Vagina (tissue), 2 donors: ENCODE results near the gene ELSPBP1. TPM values are rescaled to one million over a fixed set of nuclear protein-coding genes. Genes with fewer than 3 reads are reported as not detected.

ENCODE experiments used
- DNase-seq, 2 donors: peaks; one replicate each; pipeline ENCODE4 v3.0.0-alpha.2; 2017; ENCODE audit errors: extremely low spot score in 2 of 2
- H3K27ac ChIP-seq: fragments of 200-600 bp; sonication (generic); one replicate; pipeline ENCODE4 v1.5.1; 2019
- H3K27me3 ChIP-seq: fragments of 200-600 bp; sonication (generic); one replicate; pipeline ENCODE4 v1.5.1; 2019
- H3K36me3 ChIP-seq, 2 donors: fragments of 200-600 bp; sonication (generic); one replicate each; pipeline ENCODE4 v1.5.1; 2017 to 2019
- H3K4me1 ChIP-seq: fragments of 200-600 bp; sonication (generic); one replicate; pipeline ENCODE4 v1.5.1; 2019
- H3K4me3 ChIP-seq, 2 donors: fragments of 200-600 bp; sonication (generic); 1 replicate in 1 of 2; 2 replicates in 1 of 2; pipeline ENCODE4 v1.5.1; 2016 to 2019
- H3K9me3 ChIP-seq: fragments of 200-600 bp; sonication (generic); one replicate; pipeline ENCODE4 v1.5.1; 2019
- CTCF ChIP-seq, 3 experiments: fragments of 450-650 bp in 2 of 3; fragments of 200-600 bp in 1 of 3; sonication (generic) in 1 of 3; IDR thresholded peaks; one replicate each; pipeline ENCODE4 v1.5.1; 2017 to 2019; ENCODE audit warnings: antibody characterized with exemption in 3 of 3, mild to moderate bottlenecking in 2 of 3, moderate library complexity in 2 of 3
- POLR2A ChIP-seq, 2 donors: fragments of 450-650 bp; IDR thresholded peaks; one replicate each; pipeline ENCODE4 v1.6.1; 2017; ENCODE audit warnings: antibody characterized with exemption in 2 of 2, mild to moderate bottlenecking in 2 of 2, moderate library complexity in 2 of 2
- POLR2AphosphoS5 ChIP-seq, 2 donors: sonication (generic); formaldehyde crosslinking; IDR thresholded peaks; one replicate each; pipeline ENCODE4 v1.9.0; 2017; ENCODE audit warnings: antibody characterized with exemption in 2 of 2, mild to moderate bottlenecking in 2 of 2, low read depth in 1 of 2; ENCODE audit not compliant: insufficient read depth in 1 of 2
- intact Hi-C: fragments of 100-400 bp; cut with DNase I; formaldehyde crosslinking; loops from one replicate; pipeline ENCODE4 v1.15.1; 2023
- total RNA-seq: library from RNA; depleted of rRNA; stranded (reverse); fragments of >200 nt; gene quantifications from one replicate; pipeline ENCODE4 v1.2.3, GENCODE V29; 2016

The ELSPBP1 gene
- total RNA-seq, 1 donor from 2014 or later = not detected

DNA sequence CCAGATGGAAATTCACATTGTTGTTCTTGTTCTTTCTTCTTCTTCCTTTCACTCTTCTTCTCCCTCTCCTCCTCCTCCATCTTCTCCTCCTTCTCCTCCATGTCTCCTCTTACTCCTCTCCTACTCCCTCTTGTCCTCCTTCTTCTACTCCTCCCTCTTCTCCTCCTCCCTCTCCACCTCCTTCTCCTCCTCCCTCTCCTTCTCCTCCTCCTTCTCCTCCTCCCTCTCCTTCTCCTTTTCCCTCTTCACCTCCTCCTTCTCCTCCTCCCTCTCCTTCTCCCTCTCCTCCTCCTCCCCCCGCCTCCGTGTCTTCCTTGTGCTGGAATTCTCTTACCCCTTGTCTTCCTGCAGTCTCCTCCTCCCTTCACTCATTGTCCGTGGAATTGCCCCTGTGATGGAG, 31.0 kb downstream of the ELSPBP1 start:
- Histone ChIP-seq H3K27me3 (no peaks in the 10 kb centered on the region), H3K4me3 (no peak overlapping the region), H3K4me1 (no peaks in the 10 kb centered on the region), H3K36me3 (no peaks in the 10 kb centered on the region), H3K9me3 (no peaks in the 10 kb centered on the region), H3K27ac (no peak overlapping the region)
- TF ChIP-seq POLR2AphosphoS5 (IDR thresholded peaks at IDR 0.05; ENCODE audit: insufficient read depth in 1 of 2, low read depth in 1 of 2) (no peak), CTCF (IDR thresholded peaks at IDR 0.05) (no peak), POLR2A (IDR thresholded peaks at IDR 0.05) (no peak)
- DNase-seq = no peak
- intact Hi-C loops = no loop called here

DNA sequence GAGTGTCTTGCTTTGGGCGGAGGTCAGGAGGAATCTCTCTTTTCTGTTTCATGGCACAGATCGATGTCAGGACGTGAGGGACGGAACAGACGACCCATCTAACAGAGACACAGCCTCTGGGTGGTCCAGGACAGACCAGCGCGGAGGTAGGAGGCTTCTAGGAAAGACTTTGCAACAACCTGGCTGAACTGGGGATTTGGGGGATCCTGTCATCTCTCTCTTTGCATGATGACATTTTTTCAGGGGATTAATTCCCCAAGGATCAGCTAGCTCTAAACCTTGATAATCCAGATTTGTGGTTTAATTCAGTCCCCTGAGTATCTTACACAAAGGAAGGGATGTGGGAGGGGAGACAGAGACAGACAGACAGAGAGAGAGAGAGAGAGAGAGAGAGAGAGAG, 35.0 kb downstream of the ELSPBP1 start:
- Histone ChIP-seq H3K4me1 (no peaks in the 10 kb centered on the region), H3K4me3 (no peak overlapping the region), H3K27me3 (no peaks in the 10 kb centered on the region), H3K9me3 (no peaks in the 10 kb centered on the region), H3K27ac (no peak overlapping the region), H3K36me3 (no peaks in the 10 kb centered on the region)
- DNase-seq = no peak
- TF ChIP-seq CTCF (IDR thresholded peaks at IDR 0.05) = no peak
- intact Hi-C loops = no loop called here

GRCh38 chr19:48030073-48030472, 35.6 kb downstream of the ELSPBP1 start:
- intact Hi-C loops = no loop called here
- H3K27ac ChIP-seq = no peak overlapping the region
- H3K27me3 ChIP-seq = no peaks in the 10 kb centered on the region

DNA sequence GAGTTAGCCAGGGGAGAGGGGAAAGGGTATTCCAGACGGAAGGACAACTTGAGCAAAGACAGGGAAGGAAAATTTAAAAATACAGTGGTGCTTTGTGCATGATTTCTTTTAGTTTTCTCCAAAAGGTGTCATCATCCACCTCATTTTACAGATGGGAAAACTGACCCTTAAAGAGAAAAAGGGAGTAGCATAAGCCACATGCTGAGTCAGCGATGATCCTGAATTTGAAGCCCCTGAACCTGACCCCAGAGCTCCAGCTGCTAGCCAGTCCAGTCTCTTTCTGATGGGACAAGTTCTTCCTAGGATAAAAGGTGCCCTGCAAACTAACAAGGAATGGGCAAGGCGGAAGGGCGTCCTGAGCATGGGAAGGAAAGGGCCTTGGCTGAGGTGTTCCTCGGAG, 39.2 kb downstream of the ELSPBP1 start:
- H3K4me3 ChIP-seq = no peak overlapping the region
- H3K9me3 ChIP-seq = peaks cover 4% of the 10 kb centered on the region
- no peaks in the 10 kb centered on the region for H3K27me3 ChIP-seq
- H3K4me1 ChIP-seq = no peaks in the 10 kb centered on the region
- intact Hi-C loops = no loop called here
- DNase-seq = no peak
- H3K27ac ChIP-seq = no peak overlapping the region
- no peak for TF ChIP-seq POLR2A (IDR thresholded peaks at IDR 0.05)
- TF ChIP-seq CTCF (IDR thresholded peaks at IDR 0.05) = no peak
- no peak for TF ChIP-seq POLR2AphosphoS5 (IDR thresholded peaks at IDR 0.05; ENCODE audit: insufficient read depth in 1 of 2, low read depth in 1 of 2)
- H3K36me3 ChIP-seq = no peaks in the 10 kb centered on the region

More at GRCh38 chr19:48030073-48030472, 35.6 kb downstream of the ELSPBP1 start:
- TF ChIP-seq CTCF (IDR thresholded peaks at IDR 0.05) = no peak
- TF ChIP-seq POLR2AphosphoS5 (IDR thresholded peaks at IDR 0.05; ENCODE audit: insufficient read depth in 1 of 2, low read depth in 1 of 2) = no peak
- no peak for TF ChIP-seq POLR2A (IDR thresholded peaks at IDR 0.05)
- Histone ChIP-seq H3K9me3 (no peaks in the 10 kb centered on the region), H3K36me3 (no peaks in the 10 kb centered on the region), H3K4me1 (no peaks in the 10 kb centered on the region), H3K4me3 (no peak overlapping the region)
- DNase-seq = no peak

DNA sequence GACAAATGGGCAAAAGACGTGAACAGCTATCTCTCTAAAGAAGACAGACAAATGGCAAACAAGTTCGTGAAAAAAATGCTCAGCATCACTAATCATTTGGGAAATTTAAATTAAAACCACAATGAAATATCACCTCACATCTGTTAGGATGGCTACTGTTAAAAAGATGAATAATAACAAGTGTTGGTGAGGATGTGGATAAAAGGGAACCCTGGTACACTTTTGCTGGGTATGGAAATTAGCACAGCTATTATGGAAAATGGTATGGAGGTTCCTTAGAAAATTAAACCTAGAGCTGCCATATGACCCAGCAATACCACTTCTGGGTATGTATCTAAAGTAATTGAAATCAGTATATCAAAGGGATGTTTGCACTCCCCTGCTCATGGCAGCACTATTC, 42.3 kb downstream of the ELSPBP1 start:
- intact Hi-C loops = no loop called here
- H3K27me3 ChIP-seq = no peaks in the 10 kb centered on the region
- no peaks in the 10 kb centered on the region for H3K4me1 ChIP-seq
- TF ChIP-seq POLR2A (IDR thresholded peaks at IDR 0.05) = no peak
- no peak for TF ChIP-seq POLR2AphosphoS5 (IDR thresholded peaks at IDR 0.05; ENCODE audit: insufficient read depth in 1 of 2, low read depth in 1 of 2)
- TF ChIP-seq CTCF (IDR thresholded peaks at IDR 0.05) = no peak
- no peak for DNase-seq
- H3K27ac ChIP-seq = no peak overlapping the region
- H3K36me3 ChIP-seq = no peaks in the 10 kb centered on the region
- no peak overlapping the region for H3K4me3 ChIP-seq
- peaks cover 4% of the 10 kb centered on the region for H3K9me3 ChIP-seq
